ENCODE results near the gene SNRNP70. TPM values are rescaled to one million over a fixed set of nuclear protein-coding genes. Genes with fewer than 3 reads are reported as not detected.

Gene SNRNP70
- total RNA-seq, 4 donors from 2014 or later = 55.6 to 305 (median 107) TPM

GRCh38 chr19:49111218-49111998 lies 26.2 kb downstream of the SNRNP70 start:
- intact Hi-C loops (cut with DNase I; ENCODE audit: low total_unique reads) = no loop called here
- in situ Hi-C loops (cut with MboI; ENCODE audit: low sequenced_read_pairs in 4 of 4) = no loop called here
- Histone ChIP-seq H3K4me3 (no peak overlapping the region), H3K27me3 (no peaks in the 10 kb centered on the region), H3K9me3 (no peaks in the 10 kb centered on the region), H3K27ac (peak overlapping the region in 3 of 4 donors; percentile 42 to 72 (median 61)), H3K36me3 (peaks cover 0 to 29% of the 10 kb centered on the region in 2 donors), H3K4me1 (peaks cover 18 to 27% of the 10 kb centered on the region in 2 donors)
- no peak for TF ChIP-seq POLR2A (IDR thresholded peaks at IDR 0.05)
- TF ChIP-seq CTCF (IDR thresholded peaks at IDR 0.05 in 4 of 5, conservative IDR thresholded peaks at IDR 0.05 in 1 of 5) = no peak
- DNase-seq (no peak), ATAC-seq (no peak)

- Histone ChIP-seq H3K36me3 (peaks cover 0 to 3% of the 10 kb centered on the region in 2 donors), H3K9me3 (no peaks in the 10 kb centered on the region), H3K27ac (peak within 1 kb of the TSS; percentile 78 to 89 (median 82)), H3K27me3 (no peaks in the 10 kb centered on the region), H3K4me3 (peak within 1 kb of the TSS; percentile 64 to 81 (median 74)), H3K4me1 (peaks cover 28 to 31% of the 10 kb centered on the region in 2 donors)
- intact Hi-C loops (cut with DNase I; ENCODE audit: low total_unique reads) = no loop called here
- ATAC-seq (peak; percentile 65 to 72), DNase-seq (peak in 1 of 2 donors; percentile 58)
- in situ Hi-C loops (cut with MboI; ENCODE audit: low sequenced_read_pairs in 4 of 4) = no loop called here
- TF ChIP-seq CTCF (IDR thresholded peaks at IDR 0.05 in 4 of 5, conservative IDR thresholded peaks at IDR 0.05 in 1 of 5) (peak; percentile 30 to 78 (median 52)), POLR2A (IDR thresholded peaks at IDR 0.05) (peak; percentile 23 to 67)
Measured at GRCh38 chr19:49113762-49114629, 28.7 kb downstream of the SNRNP70 start, which contains the start of gene LIN7B. TSS of gene LIN7B (plus strand) at chr19:49114370. CDS start at chr19:49114405, 35 bp downstream.

GRCh38 chr19:49114630-49115363 lies 29.5 kb downstream of the SNRNP70 start:
- intact Hi-C loops (cut with DNase I; ENCODE audit: low total_unique reads) (no loop called here), in situ Hi-C loops (cut with MboI; ENCODE audit: low sequenced_read_pairs in 4 of 4) (no loop called here)
- Histone ChIP-seq H3K36me3 (no peaks in the 10 kb centered on the region), H3K27ac (peak overlapping the region; percentile 78 to 89 (median 82)), H3K4me3 (peak overlapping the region; percentile 64 to 81 (median 74)), H3K9me3 (no peaks in the 10 kb centered on the region), H3K27me3 (no peaks in the 10 kb centered on the region), H3K4me1 (peaks cover 30 to 34% of the 10 kb centered on the region in 2 donors)
- DNase-seq (peak in 1 of 2 donors; percentile 72), ATAC-seq (peak; percentile 4 to 10)
- TF ChIP-seq POLR2A (IDR thresholded peaks at IDR 0.05) (peak; percentile 18 to 29), CTCF (IDR thresholded peaks at IDR 0.05 in 4 of 5, conservative IDR thresholded peaks at IDR 0.05 in 1 of 5) (no peak)

GRCh38 chr19:49116544-49116943 lies 31.3 kb downstream of the SNRNP70 start:
- Histone ChIP-seq H3K9me3 (no peaks in the 10 kb centered on the region), H3K4me3 (no peak overlapping the region), H3K36me3 (no peaks in the 10 kb centered on the region), H3K4me1 (peaks cover 21 to 27% of the 10 kb centered on the region in 2 donors), H3K27me3 (no peaks in the 10 kb centered on the region), H3K27ac (no peak overlapping the region)
- intact Hi-C loops (cut with DNase I; ENCODE audit: low total_unique reads) = no loop called here
- no peak for DNase-seq
- no peak for TF ChIP-seq POLR2A (IDR thresholded peaks at IDR 0.05)
- no peak for TF ChIP-seq CTCF (IDR thresholded peaks at IDR 0.05 in 4 of 5, conservative IDR thresholded peaks at IDR 0.05 in 1 of 5)
- ATAC-seq = no peak
- in situ Hi-C loops (cut with MboI; ENCODE audit: low sequenced_read_pairs in 4 of 4) = no loop called here

Measured in gastrocnemius medialis (tissue), 4 donors.